GM12873 (cell line): ENCODE results near the gene SRM.

Experiments
- TF ChIP-seq, protein P1 (sequence below): IDR thresholded peaks from 2 replicates; pipeline ENCODE4 v1.5.1; 2012; ENCODE audit warnings: low read depth, mild to moderate bottlenecking, moderate library complexity, low read length, control low read depth; ENCODE audit not compliant: insufficient read depth; ENCODE audit errors: missing control alignments

Gene SRM

GRCh38 chr1:11039351-11040104 is 20.3 kb downstream of the SRM start:
- TF ChIP-seq, protein P1, sequence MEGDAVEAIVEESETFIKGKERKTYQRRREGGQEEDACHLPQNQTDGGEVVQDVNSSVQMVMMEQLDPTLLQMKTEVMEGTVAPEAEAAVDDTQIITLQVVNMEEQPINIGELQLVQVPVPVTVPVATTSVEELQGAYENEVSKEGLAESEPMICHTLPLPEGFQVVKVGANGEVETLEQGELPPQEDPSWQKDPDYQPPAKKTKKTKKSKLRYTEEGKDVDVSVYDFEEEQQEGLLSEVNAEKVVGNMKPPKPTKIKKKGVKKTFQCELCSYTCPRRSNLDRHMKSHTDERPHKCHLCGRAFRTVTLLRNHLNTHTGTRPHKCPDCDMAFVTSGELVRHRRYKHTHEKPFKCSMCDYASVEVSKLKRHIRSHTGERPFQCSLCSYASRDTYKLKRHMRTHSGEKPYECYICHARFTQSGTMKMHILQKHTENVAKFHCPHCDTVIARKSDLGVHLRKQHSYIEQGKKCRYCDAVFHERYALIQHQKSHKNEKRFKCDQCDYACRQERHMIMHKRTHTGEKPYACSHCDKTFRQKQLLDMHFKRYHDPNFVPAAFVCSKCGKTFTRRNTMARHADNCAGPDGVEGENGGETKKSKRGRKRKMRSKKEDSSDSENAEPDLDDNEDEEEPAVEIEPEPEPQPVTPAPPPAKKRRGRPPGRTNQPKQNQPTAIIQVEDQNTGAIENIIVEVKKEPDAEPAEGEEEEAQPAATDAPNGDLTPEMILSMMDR: no peak

DNA sequence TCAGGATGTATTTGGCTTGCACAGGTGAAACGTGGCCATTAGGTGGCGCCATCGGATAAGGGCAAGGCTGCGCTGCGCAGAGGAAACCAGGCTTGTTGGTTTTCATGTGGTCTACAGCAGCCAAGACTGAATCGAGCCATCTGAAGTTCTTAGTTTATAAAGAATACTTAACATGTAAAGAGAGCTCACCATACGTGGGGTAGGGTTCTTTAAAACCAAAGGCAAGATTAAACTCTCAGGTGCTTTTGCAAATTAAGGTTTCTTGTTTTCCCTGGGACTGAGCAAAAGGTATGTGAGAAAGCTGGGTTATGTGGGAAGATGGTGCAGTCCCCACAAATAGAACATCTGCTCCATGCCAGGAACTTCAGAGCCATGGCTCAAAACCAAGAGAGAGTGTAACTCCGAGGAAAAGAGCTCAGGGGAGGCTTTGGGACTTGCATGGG is 22.1 kb downstream of the SRM start:
- TF ChIP-seq, protein P1: peak; percentile 98

- TF ChIP-seq, protein P1: no peak
Measured at GRCh38 chr1:11031624-11032262, 28.1 kb downstream of the SRM start.

- TF ChIP-seq, protein P1: no peak
Measured at GRCh38 chr1:11030865-11031264, 29.0 kb downstream of the SRM start.

DNA sequence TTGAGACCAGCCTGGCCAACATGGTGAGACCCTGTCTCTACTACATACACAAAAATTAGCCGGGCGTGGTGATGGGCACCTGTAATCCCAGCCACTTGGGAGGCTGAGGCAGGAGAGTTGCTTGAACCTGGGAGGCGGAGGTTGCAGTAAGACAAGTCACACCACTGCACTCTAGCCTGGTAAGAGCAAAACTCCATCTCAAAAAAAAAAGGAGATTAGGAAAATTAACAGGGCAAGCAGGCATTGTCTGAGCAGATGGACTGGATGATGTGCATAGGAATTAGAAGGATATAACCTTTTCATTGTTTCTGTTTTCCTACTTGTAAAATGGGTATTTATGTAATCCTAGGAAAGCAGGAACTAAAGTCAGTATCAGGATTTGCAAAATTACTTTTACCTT is 31.8 kb downstream of the SRM start:
- TF ChIP-seq, protein P1: no peak

- TF ChIP-seq, protein P1: no peak
Measured at GRCh38 chr1:11027316-11027715, 32.5 kb downstream of the SRM start.

- TF ChIP-seq, protein P1: no peak
Measured at GRCh38 chr1:11026903-11027302, 32.9 kb downstream of the SRM start.
